HTR-8/SVneo (cell line): Measurements from ENCODE around the gene SYNDIG1.

Experiments
- DNase-seq: peaks from one replicate; pipeline ENCODE4 v3.0.0; 2011; ENCODE audit warnings: low spot score, mixed read lengths; ENCODE audit not compliant: insufficient read length
- FAIRE-seq: peaks from 2 replicates; lab custom pipeline; 2011; peaks lifted over from hg19 to GRCh38; lab: Jason Lieb, UNC

The SYNDIG1 gene

GRCh38 chr20:24598996-24599395 is 129.6 kb downstream of the SYNDIG1 start:
- FAIRE-seq, result no peak
- no peak for DNase-seq

- no peak for FAIRE-seq
- no peak for DNase-seq
Measured at GRCh38 chr20:24600012-24600411, 130.6 kb downstream of the SYNDIG1 start.

- FAIRE-seq (no peak), DNase-seq (no peak)
Measured at GRCh38 chr20:24603454-24603853, 134.0 kb downstream of the SYNDIG1 start.

- FAIRE-seq, result no peak
- no peak for DNase-seq
Measured at GRCh38 chr20:24604966-24605665, 135.7 kb downstream of the SYNDIG1 start.

- no peak for DNase-seq
- no peak for FAIRE-seq
Measured at GRCh38 chr20:24605937-24606455, 136.6 kb downstream of the SYNDIG1 start.

- DNase-seq (no peak), FAIRE-seq (no peak)
Measured at GRCh38 chr20:24607402-24607801, 138.0 kb downstream of the SYNDIG1 start.

- DNase-seq (no peak), FAIRE-seq (no peak)
Measured at GRCh38 chr20:24608926-24609667, 139.7 kb downstream of the SYNDIG1 start.

GRCh38 chr20:24609757-24610156 is 140.3 kb downstream of the SYNDIG1 start:
- DNase-seq (no peak), FAIRE-seq (no peak)

- no peak for FAIRE-seq
- DNase-seq, result no peak
Measured at GRCh38 chr20:24610341-24611115, 141.1 kb downstream of the SYNDIG1 start.

GRCh38 chr20:24611360-24612140 is 142.1 kb downstream of the SYNDIG1 start:
- DNase-seq (no peak), FAIRE-seq (no peak)

- no peak for DNase-seq
- FAIRE-seq, result no peak
Measured at GRCh38 chr20:24612799-24613775, 143.7 kb downstream of the SYNDIG1 start.

- DNase-seq, result no peak
- FAIRE-seq, result no peak
Measured at GRCh38 chr20:24614341-24614740, 144.9 kb downstream of the SYNDIG1 start.

GRCh38 chr20:24615353-24615752 is 145.9 kb downstream of the SYNDIG1 start:
- no peak for DNase-seq
- FAIRE-seq, result no peak

- FAIRE-seq, result no peak
Measured at GRCh38 chr20:24616258-24617079, 147.0 kb downstream of the SYNDIG1 start.

GRCh38 chr20:24617080-24617432 is 147.6 kb downstream of the SYNDIG1 start:
- no peak for DNase-seq
- no peak for FAIRE-seq

More at GRCh38 chr20:24616258-24617079, 147.0 kb downstream of the SYNDIG1 start:
- DNase-seq, result no peak

GRCh38 chr20:24617757-24618450 is 148.5 kb downstream of the SYNDIG1 start:
- no peak for FAIRE-seq
- no peak for DNase-seq

- DNase-seq (no peak), FAIRE-seq (no peak)
Measured at GRCh38 chr20:24618739-24619138, 149.3 kb downstream of the SYNDIG1 start.
